Smooth muscle cell (in vitro differentiated cells): ENCODE results near the gene BTLA. TPM values are rescaled to one million over a fixed set of nuclear protein-coding genes. Genes with fewer than 3 reads are reported as not detected.

Experiments
- DNase-seq: peaks from one replicate; lab custom pipeline; 2025; ENCODE audit not compliant: unreplicated experiment; lab: John Stamatoyannopoulos, UW
- H2AFZ ChIP-seq: fragments of 200-600 bp; sonication (generic); 2 replicates; pipeline ENCODE4 v1.6.0; 2016; ENCODE audit warnings: antibody characterized with exemption, low read depth, mild to moderate bottlenecking
- H3F3A ChIP-seq: fragments of 200-600 bp; sonication (generic); 2 replicates; pipeline ENCODE4 v1.6.0; 2017; ENCODE audit warnings: antibody characterized with exemption, low read depth
- H3K27ac ChIP-seq: fragments of 200-600 bp; sonication (generic); 2 replicates; pipeline ENCODE4 v1.5.1; 2016; ENCODE audit warnings: low read depth, mild to moderate bottlenecking
- H3K27me3 ChIP-seq: fragments of 200-600 bp; sonication (generic); 2 replicates; pipeline ENCODE4 v1.6.1; 2016; ENCODE audit warnings: low read depth, mild to moderate bottlenecking
- H3K36me3 ChIP-seq: fragments of 200-600 bp; sonication (generic); 2 replicates; pipeline ENCODE4 v1.5.1; 2016; ENCODE audit warnings: low read depth
- H3K4me1 ChIP-seq: fragments of 200-600 bp; sonication (generic); 2 replicates; pipeline ENCODE4 v1.5.1; 2016; ENCODE audit warnings: low read depth
- H3K4me2 ChIP-seq: fragments of 200-600 bp; sonication (generic); 2 replicates; pipeline ENCODE4 v1.6.0; 2016; ENCODE audit warnings: mild to moderate bottlenecking
- H3K4me3 ChIP-seq: fragments of 200-600 bp; sonication (generic); 2 replicates; pipeline ENCODE4 v1.5.1; 2016; ENCODE audit warnings: mild to moderate bottlenecking
- H3K79me2 ChIP-seq: fragments of 200-600 bp; sonication (generic); 2 replicates; pipeline ENCODE4 v1.6.0; 2016; ENCODE audit warnings: low read depth, mild to moderate bottlenecking
- H3K9ac ChIP-seq: fragments of 200-600 bp; sonication (generic); 2 replicates; pipeline ENCODE4 v1.6.0; 2016; ENCODE audit warnings: low read depth
- H3K9me3 ChIP-seq: fragments of 200-600 bp; sonication (generic); replicated peaks from 2 replicates; pipeline ENCODE4 v1.5.1; 2016; ENCODE audit warnings: low read depth
- H4K20me1 ChIP-seq: fragments of 200-600 bp; sonication (generic); 2 replicates; pipeline ENCODE4 v1.6.0; 2016; ENCODE audit warnings: low read depth
- WGBS: methylation state at CpG from one replicate; pipeline ENCODE4 v1.1.7; 2016; ENCODE audit warnings: low lambda C conversion rate; 5-methylcytosine and 5-hydroxymethylcytosine counted together
- polyA plus RNA-seq: library from polyadenylated mRNA; unstranded; fragments of >200 nt; fragmentation: Nextera tagmentation; extraction: Ambion mirVana; gene quantifications from 2 replicates; pipeline ENCODE4 v1.2.1, GENCODE V29; 2016
- total RNA-seq: library from RNA; depleted of rRNA; stranded (reverse); fragments of >200 nt; gene quantifications from 2 replicates; pipeline ENCODE4 v1.2.3, GENCODE V29; 2014
- TF ChIP-seq, protein P1 (sequence below): fragments of 200-600 bp; sonication (generic); IDR thresholded peaks from 2 replicates; pipeline ENCODE4 v1.5.1; 2017; ENCODE audit warnings: borderline replicate concordance, mild to moderate bottlenecking, antibody characterized with exemption; ENCODE audit not compliant: insufficient read depth, poor library complexity, severe bottlenecking

Gene BTLA
- total and polyA plus RNA-seq, 2 experiments from 2014 or later: not detected

DNA sequence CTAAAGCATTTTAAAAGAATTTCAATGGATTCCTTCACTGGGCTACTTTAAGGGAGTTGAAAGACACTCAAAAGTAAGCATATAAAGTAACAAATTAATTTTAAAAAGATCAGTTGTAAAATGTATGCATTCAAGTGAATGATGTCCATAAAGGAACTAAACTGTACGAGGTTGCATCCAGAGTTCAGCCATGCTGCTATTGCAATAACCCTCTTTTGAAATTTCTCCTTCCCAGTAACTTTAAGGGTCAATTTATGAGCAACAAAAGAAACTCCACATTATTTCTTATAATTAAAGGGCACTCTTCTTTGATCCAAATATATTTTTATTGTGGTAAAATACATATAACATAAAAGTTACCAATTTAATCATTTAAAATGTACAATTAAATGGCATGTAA lies 22.9 kb downstream of the BTLA start:
- Histone ChIP-seq H4K20me1 (no peaks in the 10 kb centered on the region), H3K4me2 (no peak overlapping the region), H3K27me3 (no peaks in the 10 kb centered on the region), H3K4me3 (no peak overlapping the region), H3K36me3 (no peaks in the 10 kb centered on the region), H3F3A (no peaks in the 10 kb centered on the region), H3K9me3 (no peaks in the 10 kb centered on the region), H3K9ac (no peak overlapping the region), H3K79me2 (no peaks in the 10 kb centered on the region), H2AFZ (no peak overlapping the region), H3K4me1 (no peaks in the 10 kb centered on the region), H3K27ac (no peak overlapping the region)
- TF ChIP-seq, protein P1, sequence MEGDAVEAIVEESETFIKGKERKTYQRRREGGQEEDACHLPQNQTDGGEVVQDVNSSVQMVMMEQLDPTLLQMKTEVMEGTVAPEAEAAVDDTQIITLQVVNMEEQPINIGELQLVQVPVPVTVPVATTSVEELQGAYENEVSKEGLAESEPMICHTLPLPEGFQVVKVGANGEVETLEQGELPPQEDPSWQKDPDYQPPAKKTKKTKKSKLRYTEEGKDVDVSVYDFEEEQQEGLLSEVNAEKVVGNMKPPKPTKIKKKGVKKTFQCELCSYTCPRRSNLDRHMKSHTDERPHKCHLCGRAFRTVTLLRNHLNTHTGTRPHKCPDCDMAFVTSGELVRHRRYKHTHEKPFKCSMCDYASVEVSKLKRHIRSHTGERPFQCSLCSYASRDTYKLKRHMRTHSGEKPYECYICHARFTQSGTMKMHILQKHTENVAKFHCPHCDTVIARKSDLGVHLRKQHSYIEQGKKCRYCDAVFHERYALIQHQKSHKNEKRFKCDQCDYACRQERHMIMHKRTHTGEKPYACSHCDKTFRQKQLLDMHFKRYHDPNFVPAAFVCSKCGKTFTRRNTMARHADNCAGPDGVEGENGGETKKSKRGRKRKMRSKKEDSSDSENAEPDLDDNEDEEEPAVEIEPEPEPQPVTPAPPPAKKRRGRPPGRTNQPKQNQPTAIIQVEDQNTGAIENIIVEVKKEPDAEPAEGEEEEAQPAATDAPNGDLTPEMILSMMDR: no peak
- WGBS: 97% methylated on average over 1 of the region's 1 CpG
- DNase-seq: no peak

DNA sequence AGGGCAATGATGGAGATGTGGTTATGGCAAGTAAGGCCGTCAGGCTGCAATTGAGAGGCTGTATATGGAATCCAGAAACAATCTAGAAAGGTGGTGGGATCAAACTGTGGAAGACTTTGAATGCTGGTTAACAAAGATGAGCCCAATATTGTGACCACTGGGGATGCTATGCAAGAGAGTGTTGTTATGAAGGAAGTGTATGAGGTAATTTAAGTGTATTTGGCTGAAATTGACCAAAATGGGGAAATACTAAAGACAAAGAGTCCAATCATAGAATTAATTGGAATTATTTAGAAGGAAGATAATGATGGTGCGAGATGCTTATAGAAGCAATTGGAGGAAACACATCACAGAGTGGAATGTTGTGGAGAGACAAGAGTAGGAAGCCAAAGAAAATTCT lies 24.5 kb downstream of the BTLA start:
- no peak overlapping the region for H3K27ac ChIP-seq
- no peak overlapping the region for H3K4me3 ChIP-seq
- TF ChIP-seq, protein P1: no peak
- H3K36me3 ChIP-seq: no peaks in the 10 kb centered on the region
- no peaks in the 10 kb centered on the region for H3K27me3 ChIP-seq
- DNase-seq: no peak
- H3F3A ChIP-seq: no peaks in the 10 kb centered on the region
- H3K9me3 ChIP-seq: no peaks in the 10 kb centered on the region
- no peaks in the 10 kb centered on the region for H3K4me1 ChIP-seq
- H3K79me2 ChIP-seq: no peaks in the 10 kb centered on the region
- WGBS: 85% methylated on average over 2 of the region's 2 CpGs
- H2AFZ ChIP-seq: no peak overlapping the region
- no peaks in the 10 kb centered on the region for H4K20me1 ChIP-seq
- no peak overlapping the region for H3K9ac ChIP-seq
- no peak overlapping the region for H3K4me2 ChIP-seq

DNA sequence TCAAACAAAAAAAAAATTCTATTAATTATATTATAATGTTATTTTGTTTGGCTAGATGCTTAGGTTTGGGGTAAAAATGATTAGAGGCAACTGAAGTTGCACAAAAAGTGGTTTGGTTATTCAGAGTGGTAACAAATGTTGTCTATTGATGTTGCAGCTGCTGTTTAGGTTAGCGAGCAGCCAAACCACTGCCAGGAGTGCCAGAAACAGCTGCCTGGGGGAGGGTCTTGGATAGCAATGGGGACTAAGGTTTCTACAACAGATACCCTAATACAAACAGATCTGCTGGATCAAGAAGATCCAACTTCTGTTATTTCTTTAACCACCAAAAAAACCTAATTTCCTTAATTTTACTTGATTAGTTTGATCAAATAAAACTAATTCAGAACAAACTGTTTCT lies 26.6 kb downstream of the BTLA start:
- TF ChIP-seq, protein P1: no peak
- Histone ChIP-seq H3K27me3 (no peaks in the 10 kb centered on the region), H3K4me3 (no peak overlapping the region), H3K9ac (no peak overlapping the region), H3F3A (no peaks in the 10 kb centered on the region), H3K36me3 (no peaks in the 10 kb centered on the region), H3K9me3 (no peaks in the 10 kb centered on the region), H4K20me1 (no peaks in the 10 kb centered on the region), H3K4me2 (no peak overlapping the region), H2AFZ (no peak overlapping the region), H3K79me2 (no peaks in the 10 kb centered on the region), H3K4me1 (no peaks in the 10 kb centered on the region), H3K27ac (no peak overlapping the region)
- WGBS: 100% methylated on average over 1 of the region's 1 CpG
- no peak for DNase-seq

DNA sequence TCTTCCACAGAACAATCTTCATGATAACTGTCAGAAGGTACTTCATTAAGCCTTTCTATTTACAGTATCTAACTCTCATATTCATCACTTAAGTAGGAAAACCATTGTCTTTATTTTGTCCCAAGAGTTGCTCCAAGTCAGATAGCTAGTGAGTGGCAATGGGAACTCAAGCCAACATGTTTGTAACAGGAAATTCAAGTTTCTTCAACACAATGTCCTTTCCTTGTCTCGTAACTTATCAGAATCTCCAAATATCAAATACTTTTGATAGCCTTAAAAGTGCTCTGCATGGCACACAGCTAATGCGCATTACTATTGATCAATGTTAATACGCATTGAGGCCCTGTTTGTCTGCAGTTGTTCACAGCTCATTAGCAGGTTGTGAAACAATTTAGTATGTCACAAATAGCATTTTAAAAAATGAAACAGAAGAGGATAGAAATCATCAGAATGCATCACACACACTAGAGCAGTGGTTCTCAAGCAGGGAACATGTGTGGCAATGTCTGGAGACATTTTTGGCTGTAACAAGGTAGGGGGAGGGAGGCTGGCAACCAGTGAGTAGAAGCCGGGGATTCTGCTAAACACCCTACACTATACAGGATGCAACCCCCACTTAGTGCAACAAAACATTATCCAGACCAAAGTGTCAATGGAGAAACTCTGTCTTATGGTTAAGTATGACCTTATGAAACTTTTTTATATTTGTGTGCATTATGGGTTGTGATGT lies 27.5 kb downstream of the BTLA start:
- no peaks in the 10 kb centered on the region for H3K27me3 ChIP-seq
- no peaks in the 10 kb centered on the region for H3K9me3 ChIP-seq
- H4K20me1 ChIP-seq: no peaks in the 10 kb centered on the region
- H3K9ac ChIP-seq: no peak overlapping the region
- no peak for DNase-seq
- H3K36me3 ChIP-seq: no peaks in the 10 kb centered on the region
- H3F3A ChIP-seq: no peaks in the 10 kb centered on the region
- 94% methylated on average over 4 of the region's 4 CpGs for WGBS
- H3K4me1 ChIP-seq: no peaks in the 10 kb centered on the region
- no peaks in the 10 kb centered on the region for H3K79me2 ChIP-seq
- no peak overlapping the region for H2AFZ ChIP-seq
- no peak overlapping the region for H3K4me3 ChIP-seq
- no peak overlapping the region for H3K27ac ChIP-seq
- H3K4me2 ChIP-seq: no peak overlapping the region
- TF ChIP-seq, protein P1: no peak
